Stimulated activated CD4-positive, alpha-beta T cell treated with anti-CD3 and anti-CD28 coated beads, Interleukin-2, amount 100 ng/mL, for 4 hours (primary cell): ENCODE data around the gene MUC6.

Experiments used
- DNase-seq: peaks from one replicate; pipeline ENCODE4 v3.0.0-alpha.2; 2020; ENCODE audit warnings: low read depth

The MUC6 gene, protein sequence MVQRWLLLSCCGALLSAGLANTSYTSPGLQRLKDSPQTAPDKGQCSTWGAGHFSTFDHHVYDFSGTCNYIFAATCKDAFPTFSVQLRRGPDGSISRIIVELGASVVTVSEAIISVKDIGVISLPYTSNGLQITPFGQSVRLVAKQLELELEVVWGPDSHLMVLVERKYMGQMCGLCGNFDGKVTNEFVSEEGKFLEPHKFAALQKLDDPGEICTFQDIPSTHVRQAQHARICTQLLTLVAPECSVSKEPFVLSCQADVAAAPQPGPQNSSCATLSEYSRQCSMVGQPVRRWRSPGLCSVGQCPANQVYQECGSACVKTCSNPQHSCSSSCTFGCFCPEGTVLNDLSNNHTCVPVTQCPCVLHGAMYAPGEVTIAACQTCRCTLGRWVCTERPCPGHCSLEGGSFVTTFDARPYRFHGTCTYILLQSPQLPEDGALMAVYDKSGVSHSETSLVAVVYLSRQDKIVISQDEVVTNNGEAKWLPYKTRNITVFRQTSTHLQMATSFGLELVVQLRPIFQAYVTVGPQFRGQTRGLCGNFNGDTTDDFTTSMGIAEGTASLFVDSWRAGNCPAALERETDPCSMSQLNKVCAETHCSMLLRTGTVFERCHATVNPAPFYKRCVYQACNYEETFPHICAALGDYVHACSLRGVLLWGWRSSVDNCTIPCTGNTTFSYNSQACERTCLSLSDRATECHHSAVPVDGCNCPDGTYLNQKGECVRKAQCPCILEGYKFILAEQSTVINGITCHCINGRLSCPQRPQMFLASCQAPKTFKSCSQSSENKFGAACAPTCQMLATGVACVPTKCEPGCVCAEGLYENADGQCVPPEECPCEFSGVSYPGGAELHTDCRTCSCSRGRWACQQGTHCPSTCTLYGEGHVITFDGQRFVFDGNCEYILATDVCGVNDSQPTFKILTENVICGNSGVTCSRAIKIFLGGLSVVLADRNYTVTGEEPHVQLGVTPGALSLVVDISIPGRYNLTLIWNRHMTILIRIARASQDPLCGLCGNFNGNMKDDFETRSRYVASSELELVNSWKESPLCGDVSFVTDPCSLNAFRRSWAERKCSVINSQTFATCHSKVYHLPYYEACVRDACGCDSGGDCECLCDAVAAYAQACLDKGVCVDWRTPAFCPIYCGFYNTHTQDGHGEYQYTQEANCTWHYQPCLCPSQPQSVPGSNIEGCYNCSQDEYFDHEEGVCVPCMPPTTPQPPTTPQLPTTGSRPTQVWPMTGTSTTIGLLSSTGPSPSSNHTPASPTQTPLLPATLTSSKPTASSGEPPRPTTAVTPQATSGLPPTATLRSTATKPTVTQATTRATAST (N-terminal part only)

GRCh38 chr11:1036303-1036923 lies at the start of gene MUC6:
TSS of gene MUC6 (minus strand) at chr11:1036718. CDS start at chr11:1036655, 63 bp downstream.
- no peak for DNase-seq

GRCh38 chr11:1085440-1086170 lies 49.1 kb upstream of the MUC6 start:
- DNase-seq = no peak

DNA sequence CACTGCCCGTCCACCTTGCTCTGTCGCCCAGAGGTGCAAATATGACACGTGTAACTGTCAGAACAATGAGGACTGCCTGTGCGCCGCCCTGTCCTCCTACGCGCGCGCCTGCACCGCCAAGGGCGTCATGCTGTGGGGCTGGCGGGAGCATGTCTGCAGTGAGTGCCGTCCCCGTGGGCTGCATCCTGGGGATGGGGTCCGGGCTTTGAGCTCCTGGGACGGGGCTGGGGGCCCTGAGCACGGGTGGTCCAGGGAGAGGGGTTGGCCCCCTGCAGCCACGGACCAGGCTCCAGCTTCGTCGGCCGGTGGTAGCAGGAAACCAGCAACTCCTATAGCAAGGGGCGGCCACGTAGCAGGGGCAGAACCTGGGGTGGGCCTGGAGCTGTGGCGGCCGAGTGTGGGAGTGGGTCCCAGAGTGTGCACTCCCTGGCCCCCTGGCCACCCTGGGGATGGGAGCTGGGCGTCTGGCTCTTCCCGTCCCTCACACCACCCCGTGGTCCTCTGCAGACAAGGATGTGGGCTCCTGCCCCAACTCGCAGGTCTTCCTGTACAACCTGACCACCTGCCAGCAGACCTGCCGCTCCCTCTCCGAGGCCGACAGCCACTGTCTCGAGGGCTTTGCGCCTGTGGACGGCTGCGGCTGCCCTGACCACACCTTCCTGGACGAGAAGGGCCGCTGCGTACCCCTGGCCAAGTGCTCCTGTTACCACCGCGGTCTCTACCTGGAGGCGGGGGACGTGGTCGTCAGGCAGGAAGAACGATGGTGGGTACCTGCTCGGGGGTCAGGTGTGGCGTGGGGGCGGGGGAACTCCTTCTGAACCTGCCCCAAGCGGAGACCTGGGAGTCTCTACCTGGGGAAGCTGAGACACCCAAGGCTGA lies 48.3 kb upstream of the MUC6 start:
- no peak for DNase-seq

DNA sequence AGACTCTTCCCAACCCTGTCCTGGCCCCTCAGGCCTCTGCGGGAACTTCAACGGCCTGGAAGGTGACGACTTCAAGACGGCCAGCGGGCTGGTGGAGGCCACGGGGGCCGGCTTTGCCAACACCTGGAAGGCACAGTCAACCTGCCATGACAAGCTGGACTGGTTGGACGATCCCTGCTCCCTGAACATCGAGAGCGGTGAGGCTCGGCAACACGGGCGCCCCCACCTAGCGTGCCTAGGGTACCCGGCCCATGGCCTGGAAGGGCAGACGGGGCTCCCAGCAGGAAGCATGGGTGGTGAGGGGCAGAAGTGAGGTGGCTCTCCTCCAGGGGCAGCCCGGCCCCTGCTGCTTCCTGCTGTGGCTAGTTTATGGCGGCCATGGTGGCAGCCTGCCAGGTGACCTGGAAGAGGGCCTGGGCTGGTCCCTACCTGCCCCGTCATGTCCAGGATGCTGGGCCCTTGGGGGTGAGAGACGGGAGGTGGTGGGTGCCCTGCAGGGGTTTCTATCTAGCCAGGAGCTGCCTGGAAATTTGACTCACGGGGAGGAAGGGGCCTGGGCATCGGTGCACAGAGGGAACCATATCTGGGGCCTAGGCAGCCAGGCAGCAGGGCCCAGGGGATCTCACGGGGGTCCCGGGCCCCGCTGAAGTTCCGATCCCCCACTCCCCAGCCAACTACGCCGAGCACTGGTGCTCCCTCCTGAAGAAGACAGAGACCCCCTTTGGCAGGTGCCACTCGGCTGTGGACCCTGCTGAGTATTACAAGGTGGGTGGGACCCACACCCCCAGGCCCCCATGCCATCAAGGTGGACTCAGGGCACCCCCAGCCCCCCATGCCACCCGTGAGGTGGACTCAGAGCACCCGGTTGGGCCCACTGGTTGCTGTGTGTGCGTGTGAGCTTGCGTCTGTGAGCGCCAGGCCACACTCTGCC lies 47.4 kb upstream of the MUC6 start:
- DNase-seq = no peak

GRCh38 chr11:1082728-1083620 lies 46.5 kb upstream of the MUC6 start:
- DNase-seq = no peak

DNA sequence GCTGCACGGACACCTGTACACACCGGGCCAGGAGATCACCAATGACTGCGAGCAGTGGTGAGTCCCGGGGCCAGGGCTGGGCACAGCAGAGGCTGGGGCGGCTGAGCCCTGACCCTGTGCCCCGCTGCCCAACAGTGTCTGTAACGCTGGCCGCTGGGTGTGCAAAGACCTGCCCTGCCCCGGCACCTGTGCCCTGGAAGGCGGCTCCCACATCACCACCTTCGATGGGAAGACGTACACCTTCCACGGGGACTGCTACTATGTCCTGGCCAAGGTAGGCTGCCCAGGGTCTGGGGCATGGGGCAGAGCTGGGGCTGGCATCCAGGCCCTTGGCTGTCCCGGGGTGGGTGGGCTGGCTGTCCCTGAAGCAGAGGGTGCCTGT lies 45.8 kb upstream of the MUC6 start:
- DNase-seq = no peak

DNA sequence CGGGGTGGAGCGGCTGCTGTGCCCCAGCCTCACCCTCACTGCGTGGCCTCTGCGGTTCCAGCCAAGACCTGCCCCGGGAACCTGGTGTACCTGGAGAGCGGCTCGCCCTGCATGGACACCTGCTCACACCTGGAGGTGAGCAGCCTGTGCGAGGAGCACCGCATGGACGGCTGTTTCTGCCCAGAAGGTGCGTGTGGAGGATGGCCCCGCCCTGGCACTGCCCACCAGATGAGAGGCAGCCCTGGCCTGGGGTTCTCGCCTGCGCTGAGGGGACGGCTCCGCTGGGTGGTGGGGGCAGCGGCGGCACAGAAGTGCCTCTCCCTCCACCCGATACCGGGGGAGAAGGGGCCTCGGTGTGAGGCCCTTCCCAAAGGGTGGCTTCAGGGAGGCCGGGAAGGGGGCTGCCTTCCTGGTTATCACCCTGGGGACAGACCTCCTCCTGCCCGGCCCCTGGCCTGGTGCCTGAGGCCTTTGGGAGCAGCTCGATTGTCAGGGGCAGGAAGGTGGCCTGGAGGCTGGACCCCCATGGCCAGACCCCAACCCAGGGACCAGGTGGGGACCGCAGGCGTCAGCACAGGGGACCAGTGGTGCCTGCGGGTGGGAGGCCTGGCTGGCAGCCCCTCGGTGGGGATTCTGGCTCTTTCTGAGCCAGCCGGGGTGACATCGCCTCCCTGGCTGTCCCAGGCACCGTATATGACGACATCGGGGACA lies 45.2 kb upstream of the MUC6 start:
- no peak for DNase-seq

GRCh38 chr11:1078191-1078601 lies 41.7 kb upstream of the MUC6 start:
- DNase-seq = no peak

- no peak for DNase-seq
Observed at GRCh38 chr11:1077417-1078119, 41.0 kb upstream of the MUC6 start.

GRCh38 chr11:1077033-1077416 lies 40.5 kb upstream of the MUC6 start:
- no peak for DNase-seq

GRCh38 chr11:1076061-1076665 lies 39.6 kb upstream of the MUC6 start:
- no peak for DNase-seq

DNA sequence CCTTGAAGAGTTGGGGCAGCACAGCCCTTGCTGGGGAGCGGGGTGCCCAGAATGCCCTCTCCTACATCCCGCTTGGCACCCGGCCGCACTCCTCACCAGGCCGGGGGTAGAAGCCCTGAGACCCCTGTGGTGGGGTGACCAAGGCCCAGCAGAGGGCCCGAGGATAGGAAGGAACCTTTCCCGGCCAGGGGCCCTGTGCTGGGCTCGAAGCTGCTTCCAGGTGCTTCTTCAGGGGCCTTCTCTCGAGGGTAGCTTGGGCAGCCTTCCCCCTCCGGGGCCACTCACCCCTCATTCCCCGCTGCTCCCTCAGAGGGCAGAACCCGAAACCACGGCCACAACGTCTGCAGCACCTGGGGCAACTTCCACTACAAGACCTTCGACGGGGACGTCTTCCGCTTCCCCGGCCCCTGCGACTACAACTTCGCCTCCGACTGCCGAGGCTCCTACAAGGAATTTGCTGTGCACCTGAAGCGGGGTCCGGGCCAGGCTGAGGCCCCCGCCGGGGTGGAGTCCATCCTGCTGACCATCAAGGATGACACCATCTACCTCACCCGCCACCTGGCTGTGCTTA lies 38.9 kb upstream of the MUC6 start:
- DNase-seq = no peak

- DNase-seq = no peak
Observed at GRCh38 chr11:1074244-1075221, 38.0 kb upstream of the MUC6 start, which contains the start of gene MUC2. TSS of gene MUC2 (plus strand) at chr11:1074874.

- no peak for DNase-seq
Observed at GRCh38 chr11:1073851-1074243, 37.3 kb upstream of the MUC6 start.
